PC-9 (cell line): ENCODE results near the gene GRM3. TPM values are rescaled to one million over a fixed set of nuclear protein-coding genes. Genes with fewer than 3 reads are reported as not detected.

Experiments used
- BruUV-seq: library from RNA; stranded (reverse); fragments of 400-500 nt; replicated peaks from 2 replicates; lab custom pipeline; 2021; lab: Mats Ljungman, UMichigan
- CTCF ChIA-PET: fragments of 300-600 bp; sonication (Branson Sonifier 250); formaldehyde crosslinking; loops from one replicate; lab custom pipeline; 2022; ENCODE audit warnings: antibody characterized with exemption; lab: Charles Lee
- POLR2A ChIA-PET: fragments of 300-600 bp; sonication (Branson Sonifier 250); formaldehyde crosslinking; loops from one replicate; lab custom pipeline; 2022; ENCODE audit warnings: antibody characterized with exemption; ENCODE audit not compliant: unreplicated experiment; lab: Charles Lee
- DNase-seq, 2 experiments: peaks; one replicate each; pipeline versions ENCODE4 v3.0.0 to v3.0.0-alpha.2; 2015 to 2022; ENCODE audit warnings: mixed read lengths in 1 of 2
- H2AFZ ChIP-seq: fragments of 200-600 bp; sonication (generic); 2 replicates; pipeline ENCODE4 v1.8.1; 2017; ENCODE audit warnings: antibody characterized with exemption
- H3F3A ChIP-seq: fragments of 200-600 bp; sonication (generic); 2 replicates; pipeline ENCODE4 v1.8.1; 2017; ENCODE audit warnings: antibody characterized with exemption, mild to moderate bottlenecking, low read depth; ENCODE audit not compliant: insufficient read depth
- H3K27ac ChIP-seq: fragments of 200-600 bp; sonication (generic); 2 replicates; pipeline ENCODE4 v1.6.1; 2016; ENCODE audit warnings: mixed run types
- H3K27me3 ChIP-seq: fragments of 200-600 bp; sonication (generic); 2 replicates; pipeline ENCODE4 v1.6.1; 2016; ENCODE audit warnings: low read depth, mixed run types; ENCODE audit not compliant: insufficient read depth
- H3K36me3 ChIP-seq: fragments of 200-600 bp; sonication (generic); 2 replicates; pipeline ENCODE4 v1.6.1; 2016; ENCODE audit warnings: low read depth, mixed run types
- H3K4me1 ChIP-seq: fragments of 200-600 bp; sonication (generic); replicated peaks from 2 replicates; pipeline ENCODE4 v1.6.1; 2016; ENCODE audit warnings: mixed run types; ENCODE audit not compliant: insufficient read depth
- H3K4me2 ChIP-seq: fragments of 200-600 bp; sonication (generic); 2 replicates; pipeline ENCODE4 v1.6.1; 2017; ENCODE audit warnings: mixed run types
- H3K4me3 ChIP-seq: fragments of 200-600 bp; sonication (generic); 2 replicates; pipeline ENCODE4 v1.6.1; 2016; ENCODE audit warnings: mixed run types
- H3K79me2 ChIP-seq: fragments of 200-600 bp; sonication (generic); 2 replicates; pipeline ENCODE4 v1.6.1; 2017; ENCODE audit warnings: low read depth, mixed run types
- H3K9me2 ChIP-seq: fragments of 200-600 bp; sonication (generic); 2 replicates; pipeline ENCODE4 v1.8.1; 2017; ENCODE audit warnings: mild to moderate bottlenecking; ENCODE audit not compliant: insufficient read depth
- H3K9me3 ChIP-seq: fragments of 200-600 bp; sonication (generic); 2 replicates; pipeline ENCODE4 v1.8.1; 2016; ENCODE audit warnings: low read depth; ENCODE audit not compliant: insufficient read depth
- H4K20me1 ChIP-seq: fragments of 200-600 bp; sonication (generic); 2 replicates; pipeline ENCODE4 v1.8.1; 2017; ENCODE audit not compliant: insufficient read depth
- CTCF ChIP-seq: fragments of 200-600 bp; sonication (generic); conservative IDR thresholded peaks from 2 replicates; pipeline ENCODE4 v1.6.1; 2017; ENCODE audit warnings: mixed run types, antibody characterized with exemption, mild to moderate bottlenecking, moderate library complexity
- EZH2 ChIP-seq: fragments of 200-600 bp; sonication (generic); IDR thresholded peaks from 2 replicates; pipeline ENCODE4 v1.8.0; 2017; ENCODE audit warnings: antibody characterized with exemption, low read depth
- intact Hi-C: fragments of 100-400 bp; cut with micrococcal nuclease; formaldehyde crosslinking; loops from one replicate; pipeline ENCODE4 v1.10.0; 2022; ENCODE audit not compliant: unreplicated experiment
- total RNA-seq: library from RNA; stranded (reverse); gene quantifications from 2 replicates; pipeline ENCODE4 v1.2.3, GENCODE V29; 2021

GRM3 gene
- total RNA-seq, 1 experiment from 2014 or later: not detected

GRCh38 chr7:86785641-86786040 lies 141.9 kb downstream of the GRM3 start:
- intact Hi-C loops: no loop called here
- Histone ChIP-seq H3K27me3 (no peaks in the 10 kb centered on the region), H3K79me2 (no peaks in the 10 kb centered on the region), H3F3A (no peaks in the 10 kb centered on the region), H3K9me2 (no peaks in the 10 kb centered on the region), H3K36me3 (no peaks in the 10 kb centered on the region), H4K20me1 (no peaks in the 10 kb centered on the region), H2AFZ (no peak overlapping the region), H3K4me3 (no peak overlapping the region), H3K27ac (no peak overlapping the region), H3K9me3 (no peaks in the 10 kb centered on the region), H3K4me2 (no peak overlapping the region), H3K4me1 (no peaks in the 10 kb centered on the region)
- DNase-seq: no peak
- TF ChIP-seq CTCF (no peak), EZH2 (no peak)
- no TSS peak for BruUV-seq
- ChIA-PET POLR2A (no interaction called here), CTCF (no interaction called here)

GRCh38 chr7:86786376-86786775 lies 142.7 kb downstream of the GRM3 start:
- ChIA-PET CTCF (no interaction called here), POLR2A (interaction anchor here (0.7 kb wide), 1 partner anchor 372 kb away, joined by 4 read pairs; no protein-coding TSS in a partner anchor)
- Histone ChIP-seq H2AFZ (no peak overlapping the region), H3K36me3 (no peaks in the 10 kb centered on the region), H3K4me1 (no peaks in the 10 kb centered on the region), H3K79me2 (no peaks in the 10 kb centered on the region), H3F3A (no peaks in the 10 kb centered on the region), H3K9me2 (no peaks in the 10 kb centered on the region), H3K9me3 (no peaks in the 10 kb centered on the region), H3K4me2 (no peak overlapping the region), H3K27me3 (no peaks in the 10 kb centered on the region), H3K27ac (no peak overlapping the region), H3K4me3 (no peak overlapping the region), H4K20me1 (no peaks in the 10 kb centered on the region)
- intact Hi-C loops: no loop called here
- DNase-seq: no peak
- TF ChIP-seq EZH2 (no peak), CTCF (no peak)
- no TSS peak for BruUV-seq

- no peak for DNase-seq
- no peaks in the 10 kb centered on the region for H3K36me3 ChIP-seq
- H3K27ac ChIP-seq: no peak overlapping the region
- H3K4me3 ChIP-seq: no peak overlapping the region
- H3K9me2 ChIP-seq: no peaks in the 10 kb centered on the region
- no peaks in the 10 kb centered on the region for H3K27me3 ChIP-seq
- no peak overlapping the region for H3K4me2 ChIP-seq
- ChIA-PET POLR2A (no interaction called here), CTCF (no interaction called here)
- TF ChIP-seq CTCF (no peak), EZH2 (no peak)
- no peak overlapping the region for H2AFZ ChIP-seq
- H4K20me1 ChIP-seq: no peaks in the 10 kb centered on the region
- H3F3A ChIP-seq: no peaks in the 10 kb centered on the region
- H3K79me2 ChIP-seq: no peaks in the 10 kb centered on the region
- H3K4me1 ChIP-seq: no peaks in the 10 kb centered on the region
- BruUV-seq: no TSS peak
- intact Hi-C loops: no loop called here
- no peaks in the 10 kb centered on the region for H3K9me3 ChIP-seq
Measured at GRCh38 chr7:86788948-86789347, 145.2 kb downstream of the GRM3 start.
